ENCODE measurements around the gene KRT83. TPM values are rescaled to one million over a fixed set of nuclear protein-coding genes. Genes with fewer than 3 reads are reported as not detected.
A peak's percentile ranks its signal among the peaks of the same experiment; 100 is the strongest.

The KRT83 gene
- total RNA-seq, 1 experiment from 2014 or later = not detected

DNA sequence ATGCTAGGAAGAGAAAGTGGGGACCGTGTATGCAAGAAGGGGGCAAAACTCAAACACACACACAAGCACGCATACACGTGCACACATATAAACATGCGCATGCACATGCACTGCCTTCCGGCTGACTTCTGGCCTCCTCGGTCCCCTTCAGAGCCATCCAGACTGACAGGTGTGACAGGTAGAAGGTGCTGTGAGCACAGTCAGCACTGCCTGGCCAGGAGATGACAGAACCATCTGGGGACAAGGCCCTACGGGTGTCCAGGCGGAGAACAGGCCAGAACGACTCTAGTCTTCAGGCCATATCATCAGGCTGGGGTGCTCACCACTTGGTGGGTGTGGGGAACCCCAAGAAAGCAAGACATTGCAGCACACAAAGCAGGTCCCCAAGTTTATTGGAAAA lies 7.3 kb downstream of the KRT83 start:
- Mint-ChIP-seq H3K27ac (no peak overlapping the region), H3K36me3 (ENCODE audit: insufficient read depth in 1 of 3, low read depth in 3 of 3) (no peaks in the 10 kb centered on the region)

More for the DNA sequence above, 7.3 kb downstream of the KRT83 start:
- H4K8ac ChIP-seq (replicated peaks; ENCODE audit: insufficient read length, low read depth, low read length) = no peak overlapping the region
- H2AK5ac ChIP-seq (ENCODE audit: insufficient read length, low read length) = no peak overlapping the region
- no peak overlapping the region for H4K5ac ChIP-seq (ENCODE audit: insufficient read length, low read depth, low read length)
- no peak overlapping the region for H3T11ph ChIP-seq (ENCODE audit: low read length)
- no peak overlapping the region for H3K4ac ChIP-seq (ENCODE audit: low read depth, low read length)
- no peaks in the 10 kb centered on the region for H3K4me1 ChIP-seq (ENCODE audit: insufficient read depth, low read length)
- no peaks in the 10 kb centered on the region for H3K79me2 ChIP-seq (ENCODE audit: insufficient read depth, low read length)
- no peak overlapping the region for H2BK5ac ChIP-seq (ENCODE audit: insufficient read length, low read length)
- H2AFZ ChIP-seq (ENCODE audit: low read length) = no peak overlapping the region
- H3K56ac ChIP-seq (ENCODE audit: insufficient read length, low read depth, low read length) = no peak overlapping the region
- no peaks in the 10 kb centered on the region for H3K79me1 ChIP-seq (ENCODE audit: insufficient read depth, low read depth, low read length, poor library complexity, severe bottlenecking)
- H3K14ac ChIP-seq (ENCODE audit: insufficient read depth, low read length) = no peak overlapping the region; the same call in 1 of the 2 replicates
- TF ChIP-seq, protein P1, sequence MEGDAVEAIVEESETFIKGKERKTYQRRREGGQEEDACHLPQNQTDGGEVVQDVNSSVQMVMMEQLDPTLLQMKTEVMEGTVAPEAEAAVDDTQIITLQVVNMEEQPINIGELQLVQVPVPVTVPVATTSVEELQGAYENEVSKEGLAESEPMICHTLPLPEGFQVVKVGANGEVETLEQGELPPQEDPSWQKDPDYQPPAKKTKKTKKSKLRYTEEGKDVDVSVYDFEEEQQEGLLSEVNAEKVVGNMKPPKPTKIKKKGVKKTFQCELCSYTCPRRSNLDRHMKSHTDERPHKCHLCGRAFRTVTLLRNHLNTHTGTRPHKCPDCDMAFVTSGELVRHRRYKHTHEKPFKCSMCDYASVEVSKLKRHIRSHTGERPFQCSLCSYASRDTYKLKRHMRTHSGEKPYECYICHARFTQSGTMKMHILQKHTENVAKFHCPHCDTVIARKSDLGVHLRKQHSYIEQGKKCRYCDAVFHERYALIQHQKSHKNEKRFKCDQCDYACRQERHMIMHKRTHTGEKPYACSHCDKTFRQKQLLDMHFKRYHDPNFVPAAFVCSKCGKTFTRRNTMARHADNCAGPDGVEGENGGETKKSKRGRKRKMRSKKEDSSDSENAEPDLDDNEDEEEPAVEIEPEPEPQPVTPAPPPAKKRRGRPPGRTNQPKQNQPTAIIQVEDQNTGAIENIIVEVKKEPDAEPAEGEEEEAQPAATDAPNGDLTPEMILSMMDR (conservative IDR thresholded peaks at IDR 0.05) = no peak
- no peak overlapping the region for H4K91ac ChIP-seq (ENCODE audit: insufficient read length, low read depth, low read length)
- H2BK20ac ChIP-seq (ENCODE audit: low read depth, low read length, poor library complexity, severe bottlenecking) = no peak overlapping the region
- H3K27ac ChIP-seq (ENCODE audit: insufficient read length, low read depth, low read length) = no peak overlapping the region
- no peaks in the 10 kb centered on the region; the same call in 1 of the 2 replicates for H3K27me3 ChIP-seq (ENCODE audit: insufficient read depth, low read length)
- no peak overlapping the region for H3K18ac ChIP-seq (ENCODE audit: insufficient read length, low read depth, low read length)
- H3K9me3 Mint-ChIP-seq = no peaks in the 10 kb centered on the region
- no peaks in the 10 kb centered on the region for H3K9me3 ChIP-seq (ENCODE audit: control insufficient read depth, low read depth, low read length)
- H3K4me3 Mint-ChIP-seq = no peak overlapping the region
- no peak overlapping the region for H3K9ac ChIP-seq (ENCODE audit: extremely low read depth, insufficient read length, low read length)
- no peak overlapping the region for H3K23ac ChIP-seq (ENCODE audit: insufficient read length, low read depth, low read length)
- H3K23me2 ChIP-seq (ENCODE audit: insufficient read length, low read depth, low read length, poor library complexity, severe bottlenecking) = no peaks in the 10 kb centered on the region
- H2BK12ac ChIP-seq (ENCODE audit: insufficient read length, low read depth, low read length) = no peak overlapping the region
- no peak overlapping the region for H2BK120ac ChIP-seq (ENCODE audit: low read depth, low read length, poor library complexity, severe bottlenecking)
- no CpG with 5 or more reads among the region's 9 CpGs for WGBS (ENCODE audit: extremely low coverage, insufficient read length, low lambda C conversion rate)
- H4K20me1 ChIP-seq (ENCODE audit: control insufficient read depth, insufficient read depth, insufficient read length) = no peaks in the 10 kb centered on the region
- DNase-seq = peak; percentile 23
- H3K4me2 ChIP-seq (ENCODE audit: insufficient read depth, insufficient read length, low read length) = no peak overlapping the region
- peaks cover 2 to 3% of the 10 kb centered on the region in 2 experiments for H3K4me1 Mint-ChIP-seq
- H3K27me3 Mint-ChIP-seq (ENCODE audit: low read depth) = peaks cover 53% of the 10 kb centered on the region
- H2BK15ac ChIP-seq (ENCODE audit: low read depth, low read length) = no peak overlapping the region
